ENCODE measurements around the gene MYO16.

MYO16 gene

GRCh38 chr13:109126891-109127641 lies 497.7 kb downstream of the MYO16 start:
- no peak for DNase-seq (ENCODE audit: low spot score)

- DNase-seq (ENCODE audit: low spot score): no peak
Observed at GRCh38 chr13:109128121-109128520, 498.7 kb downstream of the MYO16 start.

GRCh38 chr13:109130093-109130835 lies 500.9 kb downstream of the MYO16 start:
- DNase-seq (ENCODE audit: low spot score): no peak

GRCh38 chr13:109131698-109132257 lies 502.4 kb downstream of the MYO16 start:
- DNase-seq (ENCODE audit: low spot score): peak; percentile 51

GRCh38 chr13:109135018-109135417 lies 505.6 kb downstream of the MYO16 start:
- DNase-seq (ENCODE audit: low spot score): no peak

DNA sequence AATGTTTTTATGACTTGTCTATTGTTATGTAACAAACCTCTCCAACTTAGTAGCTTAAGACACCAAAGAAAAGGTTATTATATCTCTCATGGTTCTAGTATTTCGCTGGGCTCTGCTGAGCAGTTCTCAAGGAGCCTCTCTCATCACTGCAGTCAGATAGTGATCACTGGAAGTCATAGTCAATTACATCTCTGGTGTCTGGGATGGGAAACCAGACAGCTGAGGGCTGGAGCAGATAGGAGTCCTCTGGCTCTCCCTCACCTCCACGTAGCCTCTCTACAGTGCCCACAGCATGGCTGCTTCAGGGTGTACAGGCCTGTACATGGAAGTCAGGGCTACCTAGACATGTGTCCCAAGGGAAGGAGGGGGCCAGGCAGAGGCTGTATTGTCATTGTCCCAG lies 507.5 kb downstream of the MYO16 start:
- DNase-seq (ENCODE audit: low spot score): no peak

- DNase-seq (ENCODE audit: low spot score): no peak
Observed at GRCh38 chr13:109139346-109139745, 509.9 kb downstream of the MYO16 start.

DNA sequence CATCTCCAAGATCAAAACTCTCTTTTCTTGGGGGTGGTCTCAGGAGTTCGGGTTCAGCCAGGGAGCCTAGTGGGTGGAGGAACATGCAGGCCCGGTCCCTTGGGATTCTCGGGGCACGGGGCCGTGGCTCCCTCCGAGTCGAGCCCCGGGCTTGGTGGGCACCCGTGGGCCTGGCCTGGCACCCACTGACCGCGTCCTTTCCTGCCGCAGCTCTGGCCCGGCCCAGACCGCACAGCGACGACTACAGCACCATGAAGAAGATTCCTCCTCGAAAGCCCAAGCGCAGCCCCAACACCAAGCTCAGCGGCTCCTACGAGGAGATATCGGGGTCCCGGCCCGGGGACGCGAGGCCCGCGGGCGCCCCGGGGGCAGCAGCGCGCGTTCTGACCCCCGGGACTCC lies 510.6 kb downstream of the MYO16 start:
- DNase-seq (ENCODE audit: low spot score): no peak

- DNase-seq (ENCODE audit: low spot score): no peak
Observed at GRCh38 chr13:109140479-109141349, 511.3 kb downstream of the MYO16 start.

DNA sequence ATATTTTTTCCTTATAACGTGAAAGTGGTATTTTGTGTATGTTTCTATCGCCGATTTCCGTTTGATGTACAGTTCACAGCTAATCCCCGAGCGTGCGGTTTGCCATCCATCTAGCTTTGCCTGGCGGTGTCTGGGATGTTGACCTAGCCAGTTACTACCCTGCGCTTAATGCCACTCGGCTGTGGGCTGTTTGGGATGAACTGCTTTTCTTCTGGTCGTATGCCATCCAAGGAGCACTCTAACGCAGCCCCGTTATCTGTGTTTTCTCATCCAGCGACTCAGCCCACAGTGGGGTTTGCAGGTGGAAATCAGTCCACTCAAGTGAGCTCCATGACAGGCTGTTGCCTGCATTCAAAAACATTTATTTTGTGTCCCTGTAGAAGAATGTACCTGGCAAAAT lies 512.3 kb downstream of the MYO16 start:
- no peak for DNase-seq (ENCODE audit: low spot score)

DNA sequence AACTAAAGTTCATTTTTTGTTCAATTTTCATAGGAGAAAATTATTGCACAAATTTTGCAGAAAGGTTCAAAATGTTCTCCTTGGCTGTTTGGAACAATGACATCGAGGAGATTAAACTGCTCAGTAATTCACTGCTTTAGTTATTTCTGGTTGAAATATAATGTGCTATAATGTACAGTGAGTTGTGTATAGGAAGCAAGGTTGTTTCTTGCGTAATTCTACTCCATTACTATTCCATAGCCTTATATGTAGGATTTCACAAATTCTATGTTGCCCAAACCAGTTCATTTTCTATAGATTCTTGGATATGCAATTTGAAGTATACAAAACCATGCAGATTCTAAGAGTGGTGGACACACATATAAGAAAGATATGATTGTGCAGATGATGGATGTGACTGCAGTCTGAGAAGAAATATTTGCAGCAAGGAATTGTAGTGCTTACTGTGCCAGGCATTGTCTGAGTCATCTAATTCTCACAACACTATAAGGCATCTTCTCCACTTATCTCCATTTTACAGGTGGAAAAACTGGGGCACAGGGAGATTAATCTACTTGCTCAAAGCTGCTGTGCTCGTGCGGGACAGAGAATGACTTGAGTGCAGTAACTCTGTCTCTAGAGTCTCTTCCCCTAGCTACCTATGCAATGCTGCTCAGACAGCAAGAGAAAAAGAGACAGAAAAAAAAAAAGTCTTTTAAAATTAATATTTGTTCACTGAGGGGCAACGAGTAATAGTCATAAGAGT lies 515.5 kb downstream of the MYO16 start:
- DNase-seq (ENCODE audit: low spot score): no peak

GRCh38 chr13:109145631-109146030 lies 516.2 kb downstream of the MYO16 start:
- peak; percentile 41 for DNase-seq (ENCODE audit: low spot score)

DNA sequence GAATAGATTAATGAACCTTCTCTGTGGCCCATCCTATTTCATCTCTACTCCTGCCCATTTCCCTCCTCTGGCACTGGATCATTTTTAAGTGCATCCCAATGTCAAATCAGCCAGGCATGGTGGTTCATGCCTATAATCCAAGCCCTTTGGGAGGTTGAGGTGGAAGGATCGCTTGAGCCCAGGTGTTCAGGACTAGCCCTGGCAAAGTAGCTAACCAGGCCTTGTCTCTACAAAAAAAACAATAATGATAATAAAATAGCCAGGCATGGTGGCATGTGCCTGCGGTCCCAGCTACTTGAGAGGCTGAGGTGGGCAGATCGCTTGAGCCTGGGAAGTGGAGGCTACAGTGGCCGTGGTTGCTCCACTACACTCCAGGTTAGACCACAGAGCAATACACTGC lies 517.0 kb downstream of the MYO16 start:
- no peak for DNase-seq (ENCODE audit: low spot score)

DNA sequence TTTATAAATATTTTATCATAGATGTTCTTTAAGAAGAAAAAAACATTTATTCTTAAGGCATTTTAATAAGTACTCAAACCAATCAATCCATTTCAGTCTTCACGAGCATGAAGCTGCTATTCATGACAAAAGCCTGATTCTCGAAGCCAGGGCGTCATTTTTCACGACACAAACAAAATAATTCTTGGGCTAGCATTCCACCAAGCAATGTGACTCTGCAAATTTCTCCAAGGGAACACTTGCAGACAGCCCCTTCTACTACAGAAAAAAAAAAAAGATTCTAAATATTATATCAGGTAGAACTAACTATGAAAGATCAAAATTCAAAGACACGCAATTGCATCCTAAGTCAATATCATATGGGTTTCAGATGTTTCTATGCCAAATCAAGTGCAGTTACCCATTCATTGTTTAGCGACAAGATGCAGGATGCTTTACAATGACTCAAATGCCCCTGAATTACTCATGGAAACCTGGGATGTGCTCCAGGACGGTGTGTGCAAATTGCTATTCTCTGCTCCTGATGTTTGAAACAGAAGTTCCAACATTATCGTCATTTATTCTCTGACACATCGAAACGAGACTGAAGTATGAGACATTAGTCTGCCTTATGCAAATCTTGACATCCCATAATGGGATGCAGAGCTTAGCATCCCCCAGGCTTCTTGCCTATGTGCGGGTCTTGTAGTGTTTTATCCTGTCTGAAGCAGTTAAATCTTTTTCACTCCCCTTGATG lies 517.7 kb downstream of the MYO16 start:
- DNase-seq (ENCODE audit: low spot score): no peak

- DNase-seq (ENCODE audit: low spot score): no peak
Observed at GRCh38 chr13:109148243-109148642, 518.8 kb downstream of the MYO16 start.

DNA sequence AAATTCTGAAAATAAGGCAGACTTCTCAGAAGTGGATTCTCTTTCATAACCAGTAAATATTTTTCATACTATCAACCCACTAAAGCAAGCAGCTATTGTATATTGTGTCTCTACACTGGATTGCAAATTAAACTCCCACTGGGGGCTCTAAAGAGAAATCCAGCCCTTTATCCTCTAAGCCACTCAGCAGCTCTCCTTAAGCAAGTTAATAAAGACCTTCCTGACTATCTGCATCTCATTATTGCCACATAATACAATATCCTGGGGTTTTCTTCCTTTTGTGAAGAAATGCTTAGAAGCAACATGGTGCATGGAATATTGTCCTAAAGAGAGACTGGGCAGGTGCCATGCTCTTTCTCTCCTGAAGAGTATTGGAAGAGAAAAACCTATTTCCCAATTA lies 521.3 kb downstream of the MYO16 start:
- DNase-seq (ENCODE audit: low spot score): no peak

- no peak for DNase-seq (ENCODE audit: low spot score)
Observed at GRCh38 chr13:109151255-109151654, 521.8 kb downstream of the MYO16 start.

DNA sequence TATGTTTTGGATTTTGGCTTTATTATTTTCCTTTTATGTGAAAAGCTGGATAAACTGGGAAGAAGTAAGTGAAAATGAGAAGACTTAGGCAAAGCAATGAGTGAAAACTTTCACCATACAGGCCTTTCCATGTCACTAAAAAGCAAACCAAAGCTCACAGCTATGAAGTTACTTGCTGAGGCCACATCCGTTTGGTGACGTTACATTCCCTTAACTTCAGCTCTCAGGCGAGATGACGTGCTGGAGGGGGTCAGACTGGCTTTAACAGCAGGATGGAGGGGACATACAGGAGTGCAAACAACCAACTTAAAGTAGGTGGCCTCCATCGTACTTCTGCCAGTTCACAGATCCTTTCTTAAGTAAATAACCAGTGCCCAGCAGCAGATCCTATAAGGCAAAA lies 522.3 kb downstream of the MYO16 start:
- DNase-seq (ENCODE audit: low spot score): no peak

GRCh38 chr13:109152311-109152820 lies 523.0 kb downstream of the MYO16 start:
- no peak for DNase-seq (ENCODE audit: low spot score)

DNA sequence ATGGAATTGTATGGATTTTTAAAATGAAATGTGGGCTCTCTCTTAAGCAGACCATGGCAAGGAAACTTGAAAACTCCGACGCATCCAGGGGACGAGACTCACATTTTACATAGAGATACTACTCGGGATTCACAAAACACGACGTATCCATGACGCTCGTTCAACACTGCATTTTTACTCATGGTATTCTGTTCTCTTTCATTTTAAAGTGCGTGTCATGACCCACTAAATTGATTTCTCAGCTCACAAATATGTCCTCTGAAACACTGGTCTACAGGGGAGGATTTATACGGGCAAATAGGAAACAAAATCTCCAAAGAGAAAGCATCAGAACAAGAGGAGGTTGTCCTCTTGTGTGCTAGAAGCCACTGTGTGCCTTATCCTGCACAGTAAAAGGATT lies 523.5 kb downstream of the MYO16 start:
- DNase-seq (ENCODE audit: low spot score): no peak

DNA sequence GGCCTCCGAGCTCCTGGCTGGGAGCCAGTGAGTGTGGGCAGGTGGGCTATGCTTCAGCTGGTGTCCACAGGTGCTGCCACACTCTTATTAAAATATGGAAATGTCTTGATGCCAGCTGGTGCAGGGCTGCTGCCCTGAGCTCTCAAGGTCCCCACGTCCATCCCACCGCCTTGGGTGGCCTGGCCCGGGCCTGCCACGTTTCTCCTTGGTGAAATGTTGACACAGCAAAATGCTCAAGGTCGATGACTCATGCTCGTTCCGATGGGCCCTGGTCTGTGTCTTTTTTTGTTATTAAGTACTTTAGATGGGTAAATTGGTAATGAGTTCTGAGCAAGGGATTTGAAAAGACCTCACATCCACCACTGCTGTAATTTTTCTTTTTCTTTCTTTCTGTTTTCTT lies 524.7 kb downstream of the MYO16 start:
- DNase-seq (ENCODE audit: low spot score): no peak
